Esophagus squamous epithelium (tissue), 5 donors: Measurements from ENCODE around the gene RPH3AL. TPM values are rescaled to one million over a fixed set of nuclear protein-coding genes. Genes with fewer than 3 reads are reported as not detected.

Source experiments
- DNase-seq: peaks from one replicate; lab custom pipeline; 2025; lab: John Stamatoyannopoulos, UW
- H3K27ac ChIP-seq, 4 donors: fragments of 200-600 bp; sonication (generic); one replicate each; pipeline ENCODE4 v1.5.1; 2016 to 2019; ENCODE audit warnings: mild to moderate bottlenecking in 1 of 4
- H3K27me3 ChIP-seq, 4 donors: fragments of 200-600 bp; sonication (generic); 1 replicate in 3 of 4; 2 replicates in 1 of 4; pipeline versions ENCODE4 v1.5.1 to v1.6.0; 2017 to 2021; ENCODE audit warnings: antibody characterized with exemption in 1 of 4
- H3K36me3 ChIP-seq, 3 donors: fragments of 200-600 bp; sonication (generic); one replicate each; pipeline ENCODE4 v1.5.1; 2016 to 2019
- H3K4me1 ChIP-seq, 3 donors: fragments of 200-600 bp; sonication (generic); one replicate each; pipeline ENCODE4 v1.5.1; 2017 to 2019
- H3K4me3 ChIP-seq, 4 donors: fragments of 200-600 bp; sonication (generic); 1 replicate in 3 of 4; 2 replicates in 1 of 4; pipeline ENCODE4 v1.5.1; 2016 to 2019; ENCODE audit warnings: mild to moderate bottlenecking in 2 of 4, moderate library complexity in 1 of 4
- H3K9me3 ChIP-seq, 3 donors: fragments of 200-600 bp; sonication (generic); one replicate each; pipeline ENCODE4 v1.5.1; 2016 to 2019
- POLR2A ChIP-seq, 4 donors: fragments of 450-650 bp; IDR thresholded peaks; one replicate each; pipeline ENCODE4 v1.6.1; 2017; ENCODE audit warnings: antibody characterized with exemption in 4 of 4, mild to moderate bottlenecking in 4 of 4, moderate library complexity in 3 of 4
- WGBS, 2 donors: methylation state at CpG; one replicate each; pipeline ENCODE4 v1.1.5; 2018; 5-methylcytosine and 5-hydroxymethylcytosine counted together
- intact Hi-C: fragments of 100-400 bp; cut with DNase I; formaldehyde crosslinking; loops from one replicate; pipeline ENCODE4 v1.15.0; 2022
- total RNA-seq, 4 donors: library from RNA; depleted of rRNA; stranded (reverse); fragments of >200 nt; gene quantifications; one replicate each; pipeline ENCODE4 v1.1.0, GENCODE V29; 2016
- TF ChIP-seq, protein P1 (sequence below), 6 experiments: fragments of 450-650 bp in 4 of 6; fragments of 200-600 bp in 2 of 6; sonication (generic) in 2 of 6; IDR thresholded peaks; one replicate each; pipeline ENCODE4 v1.5.1; 2016 to 2019; ENCODE audit warnings: antibody characterized with exemption in 6 of 6, mild to moderate bottlenecking in 4 of 6, moderate library complexity in 4 of 6
- donor health status: DM: yes; HTN: yes; CAD: no.

RPH3AL gene
- total RNA-seq, 4 donors from 2014 or later = 5.2 to 18.3 (median 7.5) TPM

DNA sequence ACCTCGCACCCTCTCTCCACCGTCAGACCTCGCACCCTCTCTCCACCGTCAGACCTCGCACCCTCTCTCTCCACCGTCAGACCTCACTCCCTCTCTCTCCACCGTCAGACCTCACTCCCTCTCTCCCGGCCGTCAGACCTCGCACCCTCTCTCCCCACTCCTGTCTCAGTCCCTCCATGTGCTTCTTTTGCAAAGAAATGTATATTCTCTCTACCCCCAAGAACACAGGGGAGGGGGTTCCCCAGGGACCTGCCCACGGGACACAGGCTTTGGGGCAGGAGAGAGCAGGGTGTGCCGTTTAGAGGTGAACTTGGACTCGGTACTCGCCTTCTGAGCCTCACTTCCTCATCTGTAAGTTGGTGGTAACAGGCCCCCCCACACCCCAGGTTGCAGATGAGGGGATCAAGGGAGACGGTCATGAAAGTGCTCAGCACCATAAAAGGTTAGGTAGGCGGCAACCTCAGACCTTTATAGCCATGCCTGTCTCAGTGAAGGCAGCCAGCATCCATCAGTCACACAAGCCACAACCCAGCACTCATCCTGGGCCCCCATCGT lies 63.7 kb downstream of the RPH3AL start:
- H3K36me3 ChIP-seq = peaks cover 0 to 19% (median 0%) of the 10 kb centered on the region in 3 donors
- 56 to 73% methylated on average over 4 to 10 of the region's 17 CpGs for WGBS, 2 donors
- H3K27me3 ChIP-seq = peaks cover 0 to 10% (median 0%) of the 10 kb centered on the region in 4 donors
- H3K4me3 ChIP-seq = no peak overlapping the region
- no peak for TF ChIP-seq POLR2A (IDR thresholded peaks at IDR 0.05)
- TF ChIP-seq, protein P1, sequence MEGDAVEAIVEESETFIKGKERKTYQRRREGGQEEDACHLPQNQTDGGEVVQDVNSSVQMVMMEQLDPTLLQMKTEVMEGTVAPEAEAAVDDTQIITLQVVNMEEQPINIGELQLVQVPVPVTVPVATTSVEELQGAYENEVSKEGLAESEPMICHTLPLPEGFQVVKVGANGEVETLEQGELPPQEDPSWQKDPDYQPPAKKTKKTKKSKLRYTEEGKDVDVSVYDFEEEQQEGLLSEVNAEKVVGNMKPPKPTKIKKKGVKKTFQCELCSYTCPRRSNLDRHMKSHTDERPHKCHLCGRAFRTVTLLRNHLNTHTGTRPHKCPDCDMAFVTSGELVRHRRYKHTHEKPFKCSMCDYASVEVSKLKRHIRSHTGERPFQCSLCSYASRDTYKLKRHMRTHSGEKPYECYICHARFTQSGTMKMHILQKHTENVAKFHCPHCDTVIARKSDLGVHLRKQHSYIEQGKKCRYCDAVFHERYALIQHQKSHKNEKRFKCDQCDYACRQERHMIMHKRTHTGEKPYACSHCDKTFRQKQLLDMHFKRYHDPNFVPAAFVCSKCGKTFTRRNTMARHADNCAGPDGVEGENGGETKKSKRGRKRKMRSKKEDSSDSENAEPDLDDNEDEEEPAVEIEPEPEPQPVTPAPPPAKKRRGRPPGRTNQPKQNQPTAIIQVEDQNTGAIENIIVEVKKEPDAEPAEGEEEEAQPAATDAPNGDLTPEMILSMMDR (IDR thresholded peaks at IDR 0.05) = no peak
- no peaks in the 10 kb centered on the region for H3K4me1 ChIP-seq
- H3K9me3 ChIP-seq = no peaks in the 10 kb centered on the region
- intact Hi-C loops = no loop called here
- H3K27ac ChIP-seq = no peak overlapping the region
- DNase-seq = no peak

- WGBS, 2 donors = 78 to 87% methylated on average over 8 to 13 of the region's 16 CpGs
- no peaks in the 10 kb centered on the region for H3K9me3 ChIP-seq
- H3K4me3 ChIP-seq = no peak overlapping the region
- no peak overlapping the region for H3K27ac ChIP-seq
- no peaks in the 10 kb centered on the region for H3K27me3 ChIP-seq
- no peak for DNase-seq
- intact Hi-C loops = no loop called here
- H3K4me1 ChIP-seq = no peaks in the 10 kb centered on the region
- TF ChIP-seq, protein P1 (IDR thresholded peaks at IDR 0.05) = no peak
- no peak for TF ChIP-seq POLR2A (IDR thresholded peaks at IDR 0.05)
- H3K36me3 ChIP-seq = peaks cover 0 to 28% (median 0%) of the 10 kb centered on the region in 3 donors
These were observed 66.0 kb downstream of the RPH3AL start for GRCh38 chr17:286571-286970.

DNA sequence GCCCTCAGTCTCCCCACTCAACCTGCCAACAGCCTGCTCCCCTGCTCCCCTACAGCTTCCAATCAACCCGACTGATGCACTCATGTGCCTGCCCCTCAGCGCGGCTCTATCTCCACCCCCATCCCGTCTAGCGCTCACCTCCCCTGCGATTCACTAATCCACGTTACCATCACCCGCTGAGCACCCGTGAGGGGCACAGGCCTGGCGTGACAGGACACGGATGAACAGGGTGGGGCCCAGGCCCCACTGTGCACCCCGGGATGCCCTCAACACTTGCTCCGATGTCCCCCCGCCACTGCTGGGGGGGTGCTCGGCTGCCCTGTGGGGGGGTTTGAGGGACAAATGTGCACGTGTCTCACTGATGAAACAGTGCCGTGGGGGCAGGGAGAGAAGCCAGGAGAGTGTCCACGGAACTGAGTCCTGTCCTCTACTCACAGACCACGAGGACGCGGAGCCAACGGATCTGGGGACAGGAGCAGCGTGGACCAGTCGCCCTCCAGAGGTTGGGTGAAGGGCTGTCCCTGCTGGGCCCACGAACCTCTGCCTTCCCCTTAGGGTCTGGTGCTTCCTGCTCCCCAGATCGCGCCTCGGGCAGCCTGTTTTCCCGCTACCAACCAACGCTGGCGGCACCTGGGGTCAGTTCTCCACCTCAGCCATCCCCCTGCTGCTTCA lies 66.7 kb downstream of the RPH3AL start:
- DNase-seq = no peak
- Histone ChIP-seq H3K36me3 (peaks cover 0 to 28% (median 0%) of the 10 kb centered on the region in 3 donors), H3K27ac (no peak overlapping the region), H3K4me1 (peaks cover 0 to 6% (median 4%) of the 10 kb centered on the region in 3 donors), H3K4me3 (no peak overlapping the region), H3K27me3 (no peaks in the 10 kb centered on the region), H3K9me3 (no peaks in the 10 kb centered on the region)
- intact Hi-C loops = no loop called here
- 71 to 76% methylated on average over 9 to 17 of the region's 31 CpGs for WGBS, 2 donors
- TF ChIP-seq POLR2A (IDR thresholded peaks at IDR 0.05) = no peak
- TF ChIP-seq, protein P1 (IDR thresholded peaks at IDR 0.05) = no peak

GRCh38 chr17:284676-285355 lies 67.8 kb downstream of the RPH3AL start:
- Histone ChIP-seq H3K36me3 (peaks cover 0 to 18% (median 0%) of the 10 kb centered on the region in 3 donors), H3K4me1 (peaks cover 0 to 13% (median 11%) of the 10 kb centered on the region in 3 donors), H3K27me3 (no peaks in the 10 kb centered on the region), H3K27ac (no peak overlapping the region), H3K4me3 (no peak overlapping the region), H3K9me3 (no peaks in the 10 kb centered on the region)
- 81 to 82% methylated on average over 10 of the region's 29 CpGs for WGBS, 2 donors
- intact Hi-C loops = no loop called here
- no peak for DNase-seq
- TF ChIP-seq, protein P1 (IDR thresholded peaks at IDR 0.05) = no peak
- TF ChIP-seq POLR2A (IDR thresholded peaks at IDR 0.05) = no peak
